Subcutaneous abdominal adipose tissue (tissue), 5 donors: ENCODE measurements around the gene TRIM24.

ENCODE experiments used
- H3K27ac ChIP-seq: one replicate; pipeline ENCODE4 v1.7.0; 2013; ENCODE audit warnings: low read depth, mild to moderate bottlenecking, inconsistent platforms, low read length, moderate library complexity
- H3K27me3 ChIP-seq, 5 donors: one replicate each; pipeline ENCODE4 v1.7.0; 2013; ENCODE audit warnings: low read length in 5 of 5, inconsistent platforms in 1 of 5; ENCODE audit not compliant: control insufficient read depth in 5 of 5, insufficient read depth in 4 of 5
- H3K36me3 ChIP-seq, 5 donors: one replicate each; pipeline ENCODE4 v1.7.0; 2013; ENCODE audit warnings: low read length in 5 of 5; ENCODE audit not compliant: control insufficient read depth in 5 of 5, insufficient read depth in 5 of 5
- H3K4me1 ChIP-seq, 5 donors: one replicate each; pipeline ENCODE4 v1.7.0; 2013; ENCODE audit warnings: low read length in 5 of 5, mild to moderate bottlenecking in 3 of 5, moderate library complexity in 1 of 5; ENCODE audit not compliant: control insufficient read depth in 5 of 5, insufficient read depth in 5 of 5
- H3K4me3 ChIP-seq, 5 donors: one replicate each; pipeline ENCODE4 v1.7.0; 2013; ENCODE audit warnings: low read length in 5 of 5, low read depth in 1 of 5
- H3K9ac ChIP-seq, 5 donors: one replicate each; pipeline ENCODE4 v1.7.0; 2013; ENCODE audit warnings: low read length in 5 of 5, mild to moderate bottlenecking in 4 of 5, moderate library complexity in 3 of 5
- H3K9me3 ChIP-seq, 5 donors: one replicate each; pipeline ENCODE4 v1.7.0; 2013; ENCODE audit warnings: low read length in 5 of 5; ENCODE audit not compliant: control insufficient read depth in 5 of 5
- donor health status: healthy.
- donor health status: healthy.
- donor health status: healthy.
- donor health status: healthy.
- donor health status: healthy.

Gene TRIM24

DNA sequence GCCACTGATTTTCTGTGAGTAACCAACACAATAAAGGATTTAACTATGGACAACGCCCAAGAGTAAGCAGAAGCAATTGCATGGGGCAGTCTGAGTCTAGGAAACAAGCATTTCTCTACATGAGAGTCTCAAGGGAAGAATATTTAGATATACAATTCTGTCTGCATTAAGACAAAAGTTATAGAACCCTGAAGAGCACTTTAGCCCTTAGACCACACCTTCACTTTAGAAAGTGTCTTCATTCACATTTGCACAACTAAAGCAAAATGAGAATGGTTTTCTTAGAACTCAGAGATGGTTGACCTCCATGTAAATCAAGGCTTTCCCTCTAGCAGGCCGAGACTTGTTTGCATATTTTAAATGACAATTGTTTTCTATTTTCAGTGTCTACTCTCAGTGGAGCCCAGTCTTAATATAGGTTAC lies 25.5 kb upstream of the TRIM24 start:
- Histone ChIP-seq H3K9me3 (peaks cover 7 to 32% (median 24%) of the 10 kb centered on the region in 5 donors), H3K36me3 (no peaks in the 10 kb centered on the region), H3K27ac (no peak overlapping the region), H3K4me1 (no peaks in the 10 kb centered on the region), H3K27me3 (no peaks in the 10 kb centered on the region), H3K4me3 (no peak overlapping the region), H3K9ac (no peak overlapping the region)

DNA sequence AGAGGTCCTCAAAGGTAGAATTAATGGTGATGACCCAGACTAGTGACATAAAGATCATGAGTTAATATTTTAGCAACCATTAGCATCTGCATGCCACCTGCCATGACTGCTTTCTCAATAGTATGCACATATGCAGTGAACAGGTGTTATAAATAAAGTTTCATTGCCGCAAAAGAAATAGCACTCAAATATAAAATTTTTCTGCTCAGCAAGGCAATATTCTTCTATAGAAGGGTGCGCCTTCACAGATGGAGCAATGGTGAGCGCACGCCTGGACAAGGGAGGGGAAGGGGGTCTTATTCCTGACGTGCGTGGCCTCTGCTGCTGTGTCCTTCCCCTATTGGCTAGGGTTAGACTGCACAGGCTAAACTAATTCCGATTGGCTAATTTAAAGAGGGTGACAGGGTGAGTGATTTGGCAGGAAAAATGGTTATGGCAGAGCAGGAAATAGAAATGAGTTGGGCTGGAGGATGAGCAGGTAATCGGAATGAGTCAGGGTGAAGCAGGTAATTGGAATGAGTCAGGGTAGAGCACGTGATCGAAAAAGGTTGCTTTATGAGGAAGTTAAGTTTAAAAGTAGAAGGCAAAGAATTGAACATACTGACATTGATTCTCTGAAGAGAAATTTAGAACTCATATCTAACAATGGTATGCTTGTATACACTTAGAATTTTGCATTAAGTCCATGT lies 24.7 kb upstream of the TRIM24 start:
- Histone ChIP-seq H3K9me3 (peaks cover 0 to 24% (median 16%) of the 10 kb centered on the region in 5 donors), H3K9ac (no peak overlapping the region), H3K27me3 (no peaks in the 10 kb centered on the region), H3K27ac (no peak overlapping the region), H3K4me3 (no peak overlapping the region), H3K36me3 (no peaks in the 10 kb centered on the region), H3K4me1 (no peaks in the 10 kb centered on the region)

DNA sequence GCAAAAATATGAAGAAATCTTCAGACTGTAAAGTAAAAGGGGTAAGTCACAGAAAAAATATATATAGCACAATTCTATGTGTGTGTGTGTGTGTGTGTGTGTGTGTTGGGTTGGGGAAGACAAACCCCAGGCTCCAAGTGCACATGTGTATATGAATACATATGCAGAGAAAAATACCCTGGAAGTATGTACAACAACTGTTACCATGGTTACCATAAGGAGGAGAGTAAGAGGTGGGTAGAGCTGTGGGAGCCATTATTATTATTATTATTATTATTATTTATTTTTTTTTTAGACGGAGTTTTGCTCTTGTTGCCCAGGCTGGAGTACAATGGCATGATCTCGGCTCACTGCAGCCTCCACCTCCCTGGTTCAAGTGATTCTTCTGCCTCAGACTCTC lies 23.7 kb upstream of the TRIM24 start:
- no peak overlapping the region for H3K4me3 ChIP-seq
- H3K4me1 ChIP-seq, result no peaks in the 10 kb centered on the region
- H3K27me3 ChIP-seq, result no peaks in the 10 kb centered on the region
- no peaks in the 10 kb centered on the region for H3K36me3 ChIP-seq
- peaks cover 0 to 17% (median 9%) of the 10 kb centered on the region in 5 donors for H3K9me3 ChIP-seq
- no peak overlapping the region for H3K9ac ChIP-seq
- H3K27ac ChIP-seq, result no peak overlapping the region

DNA sequence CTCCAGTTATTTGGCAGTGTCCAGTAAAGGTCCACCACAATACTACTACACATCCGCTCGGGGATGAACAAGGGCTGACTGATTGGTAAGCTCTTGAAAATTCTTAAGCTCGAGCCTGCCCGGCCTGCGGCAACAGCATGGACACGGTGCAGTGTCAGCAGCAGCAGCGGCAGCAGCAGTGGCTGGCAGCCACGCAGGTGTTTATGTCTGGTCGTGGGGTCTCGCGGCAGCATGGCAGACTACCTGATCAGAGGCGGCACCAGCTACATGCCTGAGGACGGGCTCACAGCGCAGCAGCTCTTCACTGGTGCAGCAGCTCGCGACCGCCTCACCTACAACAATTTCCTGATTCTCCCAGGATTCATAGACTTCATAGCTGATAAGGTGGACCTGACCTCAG lies 19.6 kb upstream of the TRIM24 start:
- Histone ChIP-seq H3K4me1 (no peaks in the 10 kb centered on the region), H3K9me3 (peaks cover 0 to 5% (median 0%) of the 10 kb centered on the region in 5 donors), H3K27me3 (no peaks in the 10 kb centered on the region), H3K9ac (no peak overlapping the region), H3K27ac (no peak overlapping the region), H3K4me3 (no peak overlapping the region), H3K36me3 (no peaks in the 10 kb centered on the region)

GRCh38 chr7:138442822-138443221 lies 17.2 kb upstream of the TRIM24 start:
- Histone ChIP-seq H3K9me3 (peaks cover 0 to 5% (median 0%) of the 10 kb centered on the region in 5 donors), H3K27ac (no peak overlapping the region)

GRCh38 chr7:138449580-138449979 lies 10.5 kb upstream of the TRIM24 start:
- H3K36me3 ChIP-seq, result no peaks in the 10 kb centered on the region
- no peaks in the 10 kb centered on the region for H3K9me3 ChIP-seq
- H3K27me3 ChIP-seq, result no peaks in the 10 kb centered on the region
- H3K4me1 ChIP-seq, result no peaks in the 10 kb centered on the region
- H3K4me3 ChIP-seq, result no peak overlapping the region
- H3K9ac ChIP-seq, result no peak overlapping the region
- no peak overlapping the region for H3K27ac ChIP-seq

More at GRCh38 chr7:138442822-138443221, 17.2 kb upstream of the TRIM24 start:
- Histone ChIP-seq H3K4me1 (no peaks in the 10 kb centered on the region), H3K27me3 (no peaks in the 10 kb centered on the region), H3K4me3 (no peak overlapping the region), H3K9ac (no peak overlapping the region), H3K36me3 (no peaks in the 10 kb centered on the region)

GRCh38 chr7:138455609-138456008 lies 4.5 kb upstream of the TRIM24 start:
- H3K36me3 ChIP-seq, result no peaks in the 10 kb centered on the region
- H3K4me1 ChIP-seq, result peaks cover 0 to 6% (median 3%) of the 10 kb centered on the region in 5 donors
- H3K27ac ChIP-seq, result no peak overlapping the region
- no peaks in the 10 kb centered on the region for H3K27me3 ChIP-seq
- H3K9me3 ChIP-seq, result no peaks in the 10 kb centered on the region
- no peak overlapping the region for H3K9ac ChIP-seq
- H3K4me3 ChIP-seq, result no peak overlapping the region

DNA sequence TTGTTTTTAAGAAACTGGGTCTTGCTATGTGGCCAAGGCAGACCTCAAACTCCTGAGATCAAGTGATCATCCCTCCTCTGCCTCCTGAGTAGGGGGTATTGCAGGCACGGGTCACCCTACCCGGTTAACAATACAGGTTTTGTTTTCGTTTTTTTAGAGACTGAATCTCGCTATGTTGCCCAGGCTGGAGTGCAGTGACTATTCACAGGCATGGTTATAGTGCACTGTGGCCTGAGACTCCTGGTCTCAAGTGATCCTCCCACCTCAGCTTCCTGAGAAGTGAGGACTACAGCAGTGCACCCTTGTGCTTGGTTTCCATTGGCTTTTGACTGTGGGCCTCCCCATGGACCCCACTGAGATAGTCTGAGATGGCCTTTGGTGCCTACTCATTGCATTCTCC lies 3.8 kb upstream of the TRIM24 start:
- Histone ChIP-seq H3K4me3 (no peak overlapping the region), H3K36me3 (no peaks in the 10 kb centered on the region), H3K9me3 (no peaks in the 10 kb centered on the region), H3K4me1 (peaks cover 0 to 9% (median 5%) of the 10 kb centered on the region in 5 donors), H3K9ac (no peak overlapping the region), H3K27me3 (no peaks in the 10 kb centered on the region), H3K27ac (no peak overlapping the region)

DNA sequence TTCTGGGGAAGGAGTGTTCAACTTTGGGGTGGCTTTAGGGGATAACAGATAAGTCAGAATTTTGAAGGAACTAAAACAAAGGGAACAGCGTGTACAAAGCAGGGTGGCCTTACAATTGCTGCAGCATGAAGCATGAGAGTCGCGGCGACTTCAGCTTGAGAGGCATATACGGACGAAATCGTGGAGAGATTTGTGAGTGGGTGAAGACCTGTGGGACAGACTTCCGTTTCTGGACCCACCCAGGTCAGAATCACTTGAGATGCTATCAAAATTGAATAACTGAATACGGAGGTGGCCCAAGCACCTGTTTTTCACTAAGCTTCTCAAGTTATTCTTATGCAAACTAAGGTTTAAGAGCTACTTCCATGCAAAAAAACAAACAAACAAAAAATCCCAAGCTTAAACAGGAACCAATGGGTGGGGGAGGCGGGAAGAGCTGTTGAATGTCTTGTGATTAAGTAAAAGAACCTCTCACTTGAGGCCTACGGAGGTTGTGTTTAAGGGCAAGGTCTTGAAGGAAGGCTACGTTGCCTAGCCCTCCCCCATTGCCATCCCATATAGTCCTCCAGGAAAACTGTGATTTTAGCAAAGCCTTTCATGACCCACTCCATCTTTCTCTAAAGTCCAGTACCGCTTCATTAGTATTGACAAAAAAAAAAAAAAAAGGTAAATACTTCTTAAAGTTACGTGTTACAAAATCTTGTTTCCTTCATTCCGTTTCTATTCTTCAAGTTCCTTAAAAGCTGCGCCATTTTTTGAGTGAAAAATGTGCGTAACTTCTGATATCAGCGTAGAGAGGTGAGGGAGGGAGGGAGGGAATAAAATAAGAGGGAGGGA lies 1.3 kb upstream of the TRIM24 start:
- H3K4me1 ChIP-seq, result peaks cover 4 to 18% (median 14%) of the 10 kb centered on the region in 5 donors
- H3K9ac ChIP-seq, result no peak overlapping the region
- H3K27me3 ChIP-seq, result no peaks in the 10 kb centered on the region
- no peaks in the 10 kb centered on the region for H3K9me3 ChIP-seq
- no peak overlapping the region for H3K4me3 ChIP-seq
- no peaks in the 10 kb centered on the region for H3K36me3 ChIP-seq
- no peak overlapping the region for H3K27ac ChIP-seq
